ENCODE results near the gene PEX3.
"Not testable (repeated sequence)": the region's sequence is repeated elsewhere in the genome, so short reads cannot be mapped to it uniquely, and the experiment has no call there.

Gene PEX3

GRCh38 chr6:143450453-143451371 is at the start of gene PEX3, which contains the start of gene ADAT2:
TSS of gene PEX3 (plus strand) at chr6:143450805. CDS start at chr6:143451043, 238 bp downstream.
TSS of gene ADAT2 (minus strand) at chr6:143450695. CDS start at chr6:143450658, 37 bp downstream.
- FAIRE-seq, result no peak

GRCh38 chr6:143401068-143401446 is 49.5 kb upstream of the PEX3 start:
- no peak for FAIRE-seq

GRCh38 chr6:143401636-143402370 is 48.8 kb upstream of the PEX3 start:
- FAIRE-seq, result no peak

- FAIRE-seq, result no peak
These were observed 47.8 kb upstream of the PEX3 start for GRCh38 chr6:143402721-143403336.

GRCh38 chr6:143405373-143406154 is 45.0 kb upstream of the PEX3 start:
- FAIRE-seq, result no peak

GRCh38 chr6:143406673-143407072 is 43.9 kb upstream of the PEX3 start:
- no peak for FAIRE-seq

GRCh38 chr6:143408151-143408786 is 42.3 kb upstream of the PEX3 start:
- no peak for FAIRE-seq

GRCh38 chr6:143408787-143409162 is 41.8 kb upstream of the PEX3 start:
- FAIRE-seq, result no peak

GRCh38 chr6:143410859-143411270 is 39.7 kb upstream of the PEX3 start:
- FAIRE-seq, result no peak

GRCh38 chr6:143414769-143415168 is 35.8 kb upstream of the PEX3 start:
- no peak for FAIRE-seq

- no peak for FAIRE-seq
These were observed 31.1 kb upstream of the PEX3 start for GRCh38 chr6:143419526-143419925.

- no peak for FAIRE-seq
These were observed 24.6 kb upstream of the PEX3 start for GRCh38 chr6:143426026-143426425.

GRCh38 chr6:143427109-143427817 is 23.3 kb upstream of the PEX3 start:
- no peak for FAIRE-seq

- no peak for FAIRE-seq
These were observed 20.6 kb upstream of the PEX3 start for GRCh38 chr6:143429970-143430369.

GRCh38 chr6:143431226-143431625 is 19.4 kb upstream of the PEX3 start:
- no peak for FAIRE-seq

- FAIRE-seq, result no peak
These were observed 18.0 kb upstream of the PEX3 start for GRCh38 chr6:143432588-143432987.

GRCh38 chr6:143441010-143441409 is 9.6 kb upstream of the PEX3 start:
- FAIRE-seq, result no peak

- FAIRE-seq, result no peak
These were observed 8.7 kb upstream of the PEX3 start for GRCh38 chr6:143441680-143442545.

- no peak for FAIRE-seq
These were observed 7.5 kb upstream of the PEX3 start for GRCh38 chr6:143443096-143443495.

- not testable (repeated sequence) for FAIRE-seq
These were observed 2.7 kb upstream of the PEX3 start for GRCh38 chr6:143447865-143448264.
